Duodenal mucosa (tissue), 2 donors: ENCODE results near the gene TMEM196.

ENCODE experiments used
- H3K27ac ChIP-seq: one replicate; pipeline ENCODE4 v1.7.0; 2013; ENCODE audit warnings: low read depth, low read length
- H3K27me3 ChIP-seq, 2 donors: one replicate each; pipeline ENCODE4 v1.7.0; 2013; ENCODE audit warnings: low read length in 2 of 2, control low read depth in 1 of 2; ENCODE audit not compliant: insufficient read depth in 2 of 2, control insufficient read depth in 1 of 2
- H3K36me3 ChIP-seq, 2 donors: one replicate each; pipeline ENCODE4 v1.7.0; 2013; ENCODE audit warnings: low read length in 2 of 2, control low read depth in 1 of 2; ENCODE audit not compliant: insufficient read depth in 2 of 2, control insufficient read depth in 1 of 2
- H3K4me1 ChIP-seq, 2 donors: one replicate each; pipeline ENCODE4 v1.7.0; 2013; ENCODE audit warnings: low read length in 2 of 2, control low read depth in 1 of 2; ENCODE audit not compliant: insufficient read depth in 2 of 2, control insufficient read depth in 1 of 2
- H3K4me3 ChIP-seq, 2 donors: one replicate each; pipeline ENCODE4 v1.7.0; 2013; ENCODE audit warnings: low read length in 2 of 2, low read depth in 1 of 2
- H3K9ac ChIP-seq, 2 donors: one replicate each; pipeline ENCODE4 v1.7.0; 2013; ENCODE audit warnings: low read length in 2 of 2, low read depth in 1 of 2
- H3K9me3 ChIP-seq, 2 donors: one replicate each; pipeline ENCODE4 v1.7.0; 2013; ENCODE audit warnings: low read length in 2 of 2, control low read depth in 1 of 2; ENCODE audit not compliant: control insufficient read depth in 1 of 2

The TMEM196 gene

GRCh38 chr7:19709249-19709578 is 64.2 kb downstream of the TMEM196 start:
- H3K27ac ChIP-seq = no peak overlapping the region
- peak overlapping the region; percentile 33 to 81 for H3K9ac ChIP-seq
- H3K36me3 ChIP-seq = no peaks in the 10 kb centered on the region
- peaks cover 0 to 2% of the 10 kb centered on the region in 2 donors for H3K27me3 ChIP-seq
- H3K9me3 ChIP-seq = no peaks in the 10 kb centered on the region
- H3K4me3 ChIP-seq = peak overlapping the region; percentile 96 to 99
- H3K4me1 ChIP-seq = peaks cover 12 to 18% of the 10 kb centered on the region in 2 donors

DNA sequence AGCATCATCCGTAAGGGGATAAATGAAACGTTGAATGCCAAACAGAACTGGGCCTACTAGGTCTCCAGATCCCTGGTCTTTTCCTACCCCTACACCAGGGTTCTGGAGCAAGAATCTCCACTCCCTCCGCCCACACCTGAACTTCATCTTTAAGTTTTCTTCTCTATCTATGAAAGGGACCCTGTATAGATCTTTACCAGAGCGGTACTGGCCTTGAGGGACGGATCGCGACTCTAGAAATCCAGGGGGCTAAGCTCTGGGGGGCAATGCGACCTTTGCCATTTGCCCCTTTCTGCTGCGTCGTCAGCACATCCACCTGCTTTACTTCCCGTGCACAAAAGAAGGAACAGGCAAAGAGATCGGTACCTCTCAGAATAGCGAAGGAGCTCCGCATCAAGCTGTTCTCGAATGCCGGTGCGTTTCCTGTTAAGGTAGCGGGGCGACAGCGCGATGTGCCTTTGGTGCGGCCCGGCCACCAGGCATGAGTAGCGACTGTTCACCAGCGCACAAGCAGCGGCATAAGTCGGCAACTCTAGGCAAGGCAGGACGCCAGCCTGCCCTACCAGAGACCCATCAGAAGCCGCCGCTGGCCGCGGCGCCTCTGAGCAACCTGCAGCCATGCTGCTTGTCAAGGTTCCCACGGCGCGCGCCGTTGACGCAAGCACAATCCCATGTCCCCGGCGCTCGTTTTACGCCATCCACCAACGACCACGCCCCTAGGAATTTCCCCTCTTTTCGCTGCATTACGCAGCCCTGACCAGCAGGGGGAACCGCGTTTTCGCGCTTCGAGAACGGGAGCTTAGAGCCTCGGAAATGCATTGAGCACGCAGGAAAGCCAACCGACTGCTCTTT is 64.8 kb downstream of the TMEM196 start, which contains the start of gene POLR1F:
POLR1F (minus strand) TSS at position 641 of the 852 bp plus-strand sequence; CDS start at position 620, 21 bp downstream.
- H3K27ac ChIP-seq = peak within 1 kb of the TSS; percentile 36
- peaks cover 0 to 2% of the 10 kb centered on the region in 2 donors for H3K27me3 ChIP-seq
- H3K36me3 ChIP-seq = no peaks in the 10 kb centered on the region
- peak within 1 kb of the TSS; percentile 96 to 99 for H3K4me3 ChIP-seq
- H3K4me1 ChIP-seq = peaks cover 12 to 18% of the 10 kb centered on the region in 2 donors
- no peaks in the 10 kb centered on the region for H3K9me3 ChIP-seq
- H3K9ac ChIP-seq = peak within 1 kb of the TSS; percentile 81 to 86

DNA sequence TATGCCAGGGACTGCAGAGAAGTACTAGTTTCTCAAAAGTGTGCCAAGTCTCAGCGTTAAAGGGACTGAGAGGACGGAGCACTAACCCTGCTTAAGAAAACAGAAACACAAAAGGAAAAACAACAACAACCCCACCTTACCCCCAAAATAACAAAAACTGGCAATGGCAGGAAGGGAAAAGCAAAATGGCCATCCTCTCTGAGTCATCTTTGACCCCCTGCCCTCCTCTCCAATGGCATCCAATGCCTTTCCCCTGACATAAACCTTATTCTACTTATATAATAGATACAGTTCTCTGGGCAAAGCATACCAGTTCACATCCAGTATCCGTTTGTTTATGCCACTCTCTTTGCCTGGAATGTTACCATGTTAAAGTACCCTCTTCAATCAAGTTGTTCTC is 66.2 kb downstream of the TMEM196 start:
- peak overlapping the region; percentile 96 to 99 for H3K4me3 ChIP-seq
- H3K27ac ChIP-seq = no peak overlapping the region
- H3K36me3 ChIP-seq = no peaks in the 10 kb centered on the region
- peaks cover 12 to 18% of the 10 kb centered on the region in 2 donors for H3K4me1 ChIP-seq
- peaks cover 0 to 2% of the 10 kb centered on the region in 2 donors for H3K27me3 ChIP-seq
- no peaks in the 10 kb centered on the region for H3K9me3 ChIP-seq
- H3K9ac ChIP-seq = no peak overlapping the region

GRCh38 chr7:19705663-19706062 is 67.8 kb downstream of the TMEM196 start:
- Histone ChIP-seq H3K27ac (no peak overlapping the region), H3K27me3 (no peaks in the 10 kb centered on the region), H3K9me3 (no peaks in the 10 kb centered on the region), H3K4me3 (no peak overlapping the region), H3K9ac (no peak overlapping the region), H3K4me1 (peaks cover 12 to 18% of the 10 kb centered on the region in 2 donors), H3K36me3 (no peaks in the 10 kb centered on the region)

- H3K9ac ChIP-seq = no peak overlapping the region
- peaks cover 0 to 4% of the 10 kb centered on the region in 2 donors for H3K36me3 ChIP-seq
- no peak overlapping the region for H3K4me3 ChIP-seq
- H3K27ac ChIP-seq = no peak overlapping the region
- H3K4me1 ChIP-seq = no peaks in the 10 kb centered on the region
- no peaks in the 10 kb centered on the region for H3K9me3 ChIP-seq
- H3K27me3 ChIP-seq = no peaks in the 10 kb centered on the region
Observed at GRCh38 chr7:19701471-19701870, 71.9 kb downstream of the TMEM196 start.

GRCh38 chr7:19700936-19701335 is 72.5 kb downstream of the TMEM196 start:
- Histone ChIP-seq H3K27me3 (no peaks in the 10 kb centered on the region), H3K9ac (no peak overlapping the region), H3K27ac (no peak overlapping the region), H3K4me1 (no peaks in the 10 kb centered on the region), H3K36me3 (peaks cover 0 to 4% of the 10 kb centered on the region in 2 donors), H3K9me3 (no peaks in the 10 kb centered on the region), H3K4me3 (no peak overlapping the region)

DNA sequence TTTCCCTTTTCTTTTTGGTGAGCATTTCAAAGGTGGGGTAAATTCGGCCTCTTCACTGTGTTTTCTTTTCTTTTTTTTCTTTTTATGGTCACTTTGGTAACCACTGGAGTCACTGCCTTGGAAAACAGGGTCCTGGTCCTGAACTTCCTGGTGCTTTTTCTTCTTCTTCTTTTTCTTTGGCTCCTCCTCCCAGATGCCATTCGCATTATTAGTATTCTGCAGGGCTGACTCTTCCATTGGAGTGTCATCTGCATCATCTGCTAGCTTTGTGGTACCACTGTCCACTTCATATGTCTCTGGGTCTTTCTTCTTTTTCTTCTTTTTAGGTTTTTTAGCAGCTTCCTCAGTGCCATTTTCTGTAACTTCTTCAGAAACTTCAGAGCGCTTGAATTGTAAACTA is 75.1 kb downstream of the TMEM196 start:
- H3K9me3 ChIP-seq = no peaks in the 10 kb centered on the region
- no peaks in the 10 kb centered on the region for H3K4me1 ChIP-seq
- no peak overlapping the region for H3K27ac ChIP-seq
- peaks cover 0 to 4% of the 10 kb centered on the region in 2 donors for H3K36me3 ChIP-seq
- no peak overlapping the region for H3K9ac ChIP-seq
- H3K27me3 ChIP-seq = no peaks in the 10 kb centered on the region
- H3K4me3 ChIP-seq = no peak overlapping the region

DNA sequence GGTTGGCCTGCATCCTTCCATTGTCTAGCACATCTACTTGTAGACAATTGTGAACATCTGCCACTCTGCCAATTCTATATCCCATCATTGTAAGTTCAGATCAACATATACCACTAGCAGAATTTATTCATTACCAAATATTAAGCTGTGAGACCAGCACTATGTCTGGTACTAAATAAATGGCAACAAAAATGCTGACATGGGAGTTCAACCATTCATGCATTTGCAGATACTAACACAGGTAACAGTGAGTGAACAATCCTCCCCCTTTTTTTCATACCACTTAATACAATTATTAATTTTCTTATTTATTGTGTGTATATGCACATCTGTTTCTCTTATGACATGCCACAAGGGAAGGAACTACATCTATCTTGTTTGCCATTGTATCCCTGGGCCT is 76.5 kb downstream of the TMEM196 start:
- H3K9me3 ChIP-seq = no peaks in the 10 kb centered on the region
- peaks cover 0 to 4% of the 10 kb centered on the region in 2 donors for H3K36me3 ChIP-seq
- no peak overlapping the region for H3K9ac ChIP-seq
- H3K27me3 ChIP-seq = no peaks in the 10 kb centered on the region
- no peaks in the 10 kb centered on the region for H3K4me1 ChIP-seq
- no peak overlapping the region for H3K27ac ChIP-seq
- no peak overlapping the region for H3K4me3 ChIP-seq

GRCh38 chr7:19692111-19692828 is 81.1 kb downstream of the TMEM196 start:
- Histone ChIP-seq H3K36me3 (no peaks in the 10 kb centered on the region), H3K9ac (no peak overlapping the region), H3K4me3 (no peak overlapping the region), H3K27me3 (no peaks in the 10 kb centered on the region), H3K4me1 (no peaks in the 10 kb centered on the region), H3K9me3 (no peaks in the 10 kb centered on the region), H3K27ac (no peak overlapping the region)

- no peak overlapping the region for H3K4me3 ChIP-seq
- H3K36me3 ChIP-seq = no peaks in the 10 kb centered on the region
- H3K4me1 ChIP-seq = no peaks in the 10 kb centered on the region
- no peaks in the 10 kb centered on the region for H3K9me3 ChIP-seq
- no peak overlapping the region for H3K9ac ChIP-seq
- H3K27ac ChIP-seq = no peak overlapping the region
- H3K27me3 ChIP-seq = no peaks in the 10 kb centered on the region
Observed at GRCh38 chr7:19690736-19691135, 82.7 kb downstream of the TMEM196 start.
